HepG2 (cell line): ENCODE measurements around the gene TMEM62. TPM values are rescaled to one million over a fixed set of nuclear protein-coding genes. Genes with fewer than 3 reads are reported as not detected.

Experiments
- ATAC-seq: fragments of 200-7000 bp; cut with Tn5 transposase; 3 replicates; pipeline ENCODE4 v1.9.1; 2020; ENCODE audit warnings: mild to moderate bottlenecking, moderate library complexity
- BruUV-seq: library from RNA; stranded (reverse); fragments of 400-500 nt; replicated peaks from 2 replicates; lab custom pipeline; 2021; lab: Mats Ljungman, UMichigan
- CTCF ChIA-PET: fragments of 300-600 bp; formaldehyde crosslinking; extraction: SDS; loops from one replicate; lab custom pipeline; 2021; ENCODE audit warnings: low total read pairs, inconsistent platforms, low intra/inter-chr PET ratio; lab: Yijun Ruan, JAX
- POLR2A ChIA-PET: fragments of 350-600 bp; sonication (Branson Sonifier 250); formaldehyde crosslinking; loops from one replicate; lab custom pipeline; 2020; ENCODE audit warnings: antibody characterized with exemption, inconsistent platforms; lab: Yijun Ruan, JAX
- DNase-seq: peaks from one replicate; pipeline ENCODE4 v3.0.0-alpha.2; 2015; ENCODE audit warnings: low spot score
- FAIRE-seq: peaks from 3 replicates; lab custom pipeline; 2011; peaks lifted over from hg19 to GRCh38; lab: Jason Lieb, UNC
- H2AFZ ChIP-seq: one replicate; pipeline ENCODE4 v1.6.1; 2011; ENCODE audit warnings: low read length, inconsistent platforms
- H3K27ac ChIP-seq: fragments of 300-600 bp; 3 replicates; pipeline ENCODE4 v1.8.0; 2011; ENCODE audit warnings: mixed run types, mild to moderate bottlenecking, mixed read lengths, low read length, inconsistent platforms; ENCODE audit not compliant: insufficient read depth; ENCODE audit errors: extremely low read length
- H3K27me3 ChIP-seq, 2 experiments: fragments of 200-600 bp in 1 of 2; 2 replicates in 1 of 2; 3 replicates in 1 of 2; pipeline versions ENCODE4 v1.6.0 to v1.8.0; 2011; ENCODE audit warnings: low read length in 2 of 2, mild to moderate bottlenecking in 2 of 2, moderate library complexity in 2 of 2, inconsistent platforms in 1 of 2; ENCODE audit not compliant: insufficient read depth in 2 of 2, control insufficient read depth in 1 of 2
- H3K36me3 ChIP-seq, 2 experiments: fragments of 200-600 bp in 1 of 2; replicated peaks in 1 of 2; 2 replicates in 1 of 2; 3 replicates in 1 of 2; pipeline versions ENCODE4 v1.5.1 to v1.8.0; 2011; ENCODE audit warnings: low read length in 2 of 2, inconsistent platforms in 1 of 2; ENCODE audit not compliant: insufficient read depth in 2 of 2, control insufficient read depth in 1 of 2
- H3K4me1 ChIP-seq: 2 replicates; pipeline ENCODE4 v1.5.1; 2012; ENCODE audit warnings: low read length, inconsistent platforms; ENCODE audit not compliant: insufficient read depth
- H3K4me2 ChIP-seq: 2 replicates; pipeline ENCODE4 v1.6.0; 2011; ENCODE audit warnings: low read depth, low read length, inconsistent platforms
- H3K4me3 ChIP-seq, 3 experiments: fragments of 200-600 bp in 1 of 3; sonication (generic), shearing (Covaris generic) in 1 of 3; replicated peaks in 1 of 3; 2 replicates each; pipeline ENCODE4 v1.5.1; 2011 to 2016; ENCODE audit warnings: low read length in 3 of 3, inconsistent platforms in 2 of 3, low read depth in 2 of 3, mild to moderate bottlenecking in 2 of 3, control low read depth in 1 of 3, mixed read lengths in 1 of 3; ENCODE audit not compliant: insufficient read depth in 1 of 3
- H3K79me2 ChIP-seq: one replicate; pipeline ENCODE4 v1.6.1; 2011; ENCODE audit warnings: low read length, inconsistent platforms; ENCODE audit not compliant: insufficient read depth
- H3K9ac ChIP-seq: 2 replicates; pipeline ENCODE4 v1.6.0; 2011; ENCODE audit warnings: mild to moderate bottlenecking, low read depth, low read length, inconsistent platforms; ENCODE audit not compliant: insufficient read depth
- H3K9me3 ChIP-seq: 2 replicates; pipeline ENCODE4 v1.5.1; 2012; ENCODE audit warnings: mild to moderate bottlenecking, low read length
- H4K20me1 ChIP-seq: 2 replicates; pipeline ENCODE4 v1.6.0; 2011; ENCODE audit warnings: inconsistent platforms, mild to moderate bottlenecking, low read length, moderate library complexity; ENCODE audit not compliant: insufficient read depth
- CCDC6 ChIP-seq: sonication (generic); formaldehyde crosslinking; IDR thresholded peaks from 2 replicates; pipeline ENCODE4 v1.8.1; 2022; ENCODE audit warnings: mild to moderate bottlenecking, missing genetic modification reagents, moderate library complexity
- MED8 ChIP-seq: sonication (generic); formaldehyde crosslinking; IDR thresholded peaks from 2 replicates; pipeline ENCODE4 v1.8.1; 2023; ENCODE audit warnings: mild to moderate bottlenecking, missing genetic modification reagents; ENCODE audit not compliant: insufficient replicate concordance
- MXI1 ChIP-seq: IDR thresholded peaks from 3 replicates; pipeline ENCODE4 v1.6.1; 2012; ENCODE audit warnings: low read depth, low read length, inconsistent platforms, borderline replicate concordance
- NCOA5 ChIP-seq: sonication (generic); formaldehyde crosslinking; IDR thresholded peaks from 2 replicates; pipeline ENCODE4 v1.4.0; 2020; ENCODE audit warnings: missing genetic modification reagents
- PRMT3 ChIP-seq: sonication (generic); formaldehyde crosslinking; IDR thresholded peaks from 2 replicates; pipeline ENCODE4 v1.8.1; 2022; ENCODE audit warnings: low read depth, mild to moderate bottlenecking, moderate library complexity, missing genetic modification reagents, borderline replicate concordance
- SMARCE1 ChIP-seq: fragments of 450-650 bp; IDR thresholded peaks from 2 replicates; pipeline ENCODE4 v1.6.1; 2017; ENCODE audit warnings: borderline replicate concordance
- SRF ChIP-seq: IDR thresholded peaks from 2 replicates; pipeline ENCODE4 v1.6.1; 2011; ENCODE audit warnings: mild to moderate bottlenecking, low read depth, low read length, moderate library complexity
- ZFY ChIP-seq: sonication (generic); formaldehyde crosslinking; IDR thresholded peaks from 2 replicates; pipeline ENCODE4 v1.4.0; 2020; ENCODE audit warnings: missing genetic modification reagents
- ZNF232 ChIP-seq: sonication (generic); formaldehyde crosslinking; IDR thresholded peaks from 2 replicates; pipeline ENCODE4 v1.4.0; 2020; ENCODE audit warnings: missing genetic modification reagents, borderline replicate concordance
- WGBS: methylation state at CpG from one replicate; pipeline ENCODE4 v1.1.6; 2017; ENCODE audit warnings: low lambda C conversion rate; 5-methylcytosine and 5-hydroxymethylcytosine counted together
- in situ Hi-C: cut with HindIII; loops from 2 replicates; pipeline ENCODE4 v1.10.0; 2017; ENCODE audit warnings: low pct_unique_long_range_greater_than_20kb; ENCODE audit not compliant: extremely low pct_ligation_motif_present
- intact Hi-C: fragments of 100-400 bp; cut with micrococcal nuclease; formaldehyde crosslinking; loops from one replicate; pipeline ENCODE4 v1.10.0; 2022; ENCODE audit not compliant: unreplicated experiment
- polyA plus RNA-seq, 8 experiments: library from polyadenylated mRNA; depleted of rRNA in 3 of 8; stranded (reverse) in 7 of 8; unstranded in 1 of 8; fragments of >200 nt; fragmentation: Illumina TruSeq in 4 of 8; extraction: Trizol in 4 of 8; gene quantifications; 2 replicates each; pipeline versions ENCODE4 v1.2.1 to v1.2.3, GENCODE V29; 2011 to 2016; ENCODE audit warnings: low read depth in 4 of 8, missing spikeins in 1 of 8, mixed read lengths in 1 of 8; ENCODE audit not compliant: insufficient read depth in 1 of 8
- total RNA-seq, 5 experiments: library from RNA; depleted of rRNA; stranded (reverse); fragments of >200 nt; fragmentation: Illumina TruSeq; extraction: Trizol; gene quantifications; 2 replicates each; pipeline ENCODE4 v1.2.3, GENCODE V29; 2016; ENCODE audit warnings: low read depth in 1 of 5
- TF ChIP-seq, protein P1 (sequence below): sonication (generic); formaldehyde crosslinking; IDR thresholded peaks from 2 replicates; pipeline ENCODE4 v1.4.0; 2020; ENCODE audit warnings: missing genetic modification reagents, borderline replicate concordance
- TF ChIP-seq, protein P2 (sequence below): sonication (generic); formaldehyde crosslinking; IDR thresholded peaks from 2 replicates; pipeline ENCODE4 v1.5.0; 2020; ENCODE audit warnings: mild to moderate bottlenecking, missing genetic modification reagents

TMEM62 gene
- total and polyA plus RNA-seq, 2 of the 13 experiments (the other 11 are each of a cell fraction or from before 2014, with no cell fraction given), result 14.2 to 20.9 TPM

DNA sequence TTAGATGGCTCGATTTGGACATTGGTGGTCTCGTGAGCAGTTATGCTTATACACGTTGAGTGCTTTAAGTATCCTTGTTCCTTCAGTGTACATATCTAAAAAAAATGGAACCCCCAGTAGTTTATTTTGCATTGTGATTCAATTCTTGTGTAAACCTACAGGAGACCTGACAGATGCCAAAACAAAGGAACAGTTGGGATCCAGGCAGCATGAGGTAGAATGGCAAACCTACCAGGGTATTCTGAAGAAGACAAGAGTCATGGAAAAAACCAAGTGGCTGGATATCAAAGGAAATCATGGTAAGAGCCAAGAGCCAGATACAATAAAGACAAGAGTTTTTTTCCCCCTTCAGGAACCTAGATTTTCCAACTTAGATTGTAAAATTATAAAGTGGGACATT lies 2.0 kb downstream of the TMEM62 start:
- Histone ChIP-seq H3K4me2 (peak overlapping the region; percentile 89), H3K4me3 (no peak overlapping the region), H4K20me1 (no peaks in the 10 kb centered on the region), H3K27ac (no peak overlapping the region), H3K4me1 (peaks cover 22% of the 10 kb centered on the region), H3K27me3 (no peaks in the 10 kb centered on the region; a peak in 1 of 5 replicates), H3K9ac (no peak overlapping the region), H3K36me3 (peaks cover 3 to 32% of the 10 kb centered on the region in 2 experiments; a peak in 3 of 5 replicates), H3K9me3 (no peaks in the 10 kb centered on the region), H3K79me2 (peaks cover 16% of the 10 kb centered on the region), H2AFZ (no peak overlapping the region)
- intact Hi-C loops (no loop called here), in situ Hi-C loops (no loop called here)
- no TSS peak for BruUV-seq
- no peak for ATAC-seq
- TF ChIP-seq MED8 (CRISPR knock-in tag) (no peak), CCDC6 (no peak), PRMT3 (CRISPR knock-in tag) (no peak), MXI1 (no peak), SRF (no peak), ZNF232 (no peak), NCOA5 (CRISPR knock-in tag) (no peak), ZFY (CRISPR knock-in tag) (no peak), SMARCE1 (no peak)
- TF ChIP-seq, protein P1, sequence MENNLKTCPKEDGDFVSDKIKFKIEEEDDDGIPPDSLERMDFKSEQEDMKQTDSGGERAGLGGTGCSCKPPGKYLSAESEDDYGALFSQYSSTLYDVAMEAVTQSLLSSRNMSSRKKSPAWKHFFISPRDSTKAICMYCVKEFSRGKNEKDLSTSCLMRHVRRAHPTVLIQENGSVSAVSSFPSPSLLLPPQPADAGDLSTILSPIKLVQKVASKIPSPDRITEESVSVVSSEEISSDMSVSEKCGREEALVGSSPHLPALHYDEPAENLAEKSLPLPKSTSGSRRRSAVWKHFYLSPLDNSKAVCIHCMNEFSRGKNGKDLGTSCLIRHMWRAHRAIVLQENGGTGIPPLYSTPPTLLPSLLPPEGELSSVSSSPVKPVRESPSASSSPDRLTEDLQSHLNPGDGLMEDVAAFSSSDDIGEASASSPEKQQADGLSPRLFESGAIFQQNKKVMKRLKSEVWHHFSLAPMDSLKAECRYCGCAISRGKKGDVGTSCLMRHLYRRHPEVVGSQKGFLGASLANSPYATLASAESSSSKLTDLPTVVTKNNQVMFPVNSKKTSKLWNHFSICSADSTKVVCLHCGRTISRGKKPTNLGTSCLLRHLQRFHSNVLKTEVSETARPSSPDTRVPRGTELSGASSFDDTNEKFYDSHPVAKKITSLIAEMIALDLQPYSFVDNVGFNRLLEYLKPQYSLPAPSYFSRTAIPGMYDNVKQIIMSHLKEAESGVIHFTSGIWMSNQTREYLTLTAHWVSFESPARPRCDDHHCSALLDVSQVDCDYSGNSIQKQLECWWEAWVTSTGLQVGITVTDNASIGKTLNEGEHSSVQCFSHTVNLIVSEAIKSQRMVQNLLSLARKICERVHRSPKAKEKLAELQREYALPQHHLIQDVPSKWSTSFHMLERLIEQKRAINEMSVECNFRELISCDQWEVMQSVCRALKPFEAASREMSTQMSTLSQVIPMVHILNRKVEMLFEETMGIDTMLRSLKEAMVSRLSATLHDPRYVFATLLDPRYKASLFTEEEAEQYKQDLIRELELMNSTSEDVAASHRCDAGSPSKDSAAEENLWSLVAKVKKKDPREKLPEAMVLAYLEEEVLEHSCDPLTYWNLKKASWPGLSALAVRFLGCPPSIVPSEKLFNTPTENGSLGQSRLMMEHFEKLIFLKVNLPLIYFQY, result no peak
- TF ChIP-seq, protein P2, sequence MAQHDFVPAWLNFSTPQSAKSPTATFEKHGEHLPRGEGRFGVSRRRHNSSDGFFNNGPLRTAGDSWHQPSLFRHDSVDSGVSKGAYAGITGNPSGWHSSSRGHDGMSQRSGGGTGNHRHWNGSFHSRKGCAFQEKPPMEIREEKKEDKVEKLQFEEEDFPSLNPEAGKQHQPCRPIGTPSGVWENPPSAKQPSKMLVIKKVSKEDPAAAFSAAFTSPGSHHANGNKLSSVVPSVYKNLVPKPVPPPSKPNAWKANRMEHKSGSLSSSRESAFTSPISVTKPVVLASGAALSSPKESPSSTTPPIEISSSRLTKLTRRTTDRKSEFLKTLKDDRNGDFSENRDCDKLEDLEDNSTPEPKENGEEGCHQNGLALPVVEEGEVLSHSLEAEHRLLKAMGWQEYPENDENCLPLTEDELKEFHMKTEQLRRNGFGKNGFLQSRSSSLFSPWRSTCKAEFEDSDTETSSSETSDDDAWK (CRISPR knock-in tag), result no peak
- ChIA-PET POLR2A (no interaction called here), CTCF (no interaction called here)
- WGBS, result 95% methylated on average over 3 of the region's 3 CpGs
- DNase-seq, result no peak
- FAIRE-seq, result no peak
